B cell (primary cell): ENCODE data around the gene FEZ2. TPM values are rescaled to one million over a fixed set of nuclear protein-coding genes. Genes with fewer than 3 reads are reported as not detected.

Experiments used
- ATAC-seq: fragments of 200-7000 bp; cut with Tn5 transposase; one replicate; pipeline ENCODE4 v1.10.0; 2021; ENCODE audit warnings: low read depth, mild to moderate bottlenecking, moderate number of reproducible peaks, moderate library complexity
- CTCF ChIA-PET: fragments of 350-600 bp; sonication (Branson Sonifier 250); formaldehyde crosslinking; loops from one replicate; lab custom pipeline; 2021; ENCODE audit warnings: antibody characterized with exemption, inconsistent platforms; lab: Charles Lee
- POLR2A ChIA-PET: fragments of 350-600 bp; sonication (Branson Sonifier 250); formaldehyde crosslinking; loops from one replicate; lab custom pipeline; 2021; ENCODE audit warnings: antibody characterized with exemption; lab: Charles Lee
- DNase-seq: peaks from one replicate; pipeline ENCODE4 v3.0.0; 2013
- H2AFZ ChIP-seq: 2 replicates; pipeline ENCODE4 v1.6.1; 2012; ENCODE audit warnings: mild to moderate bottlenecking, low read depth, low read length; ENCODE audit not compliant: insufficient read depth, poor library complexity, severe bottlenecking
- H3K27ac ChIP-seq, 2 donors: 1 replicate in 1 of 2; 2 replicates in 1 of 2; pipeline ENCODE4 v1.5.1; 2012 to 2013; ENCODE audit warnings: low read length in 2 of 2, mild to moderate bottlenecking in 2 of 2, moderate library complexity in 1 of 2
- H3K27me3 ChIP-seq, 4 experiments: fragments of 200-600 bp in 1 of 4; sonication (generic) in 1 of 4; replicated peaks in 1 of 4; 1 replicate in 2 of 4; 2 replicates in 2 of 4; pipeline versions ENCODE4 v1.6.1 to v1.7.0; 2013 to 2016; ENCODE audit warnings: low read length in 3 of 4, mild to moderate bottlenecking in 2 of 4, mixed read lengths in 1 of 4, moderate library complexity in 1 of 4; ENCODE audit not compliant: insufficient read depth in 4 of 4, control insufficient read depth in 3 of 4; ENCODE audit errors: control extremely low read depth in 1 of 4
- H3K36me3 ChIP-seq, 2 experiments: replicated peaks in 1 of 2; 1 replicate in 1 of 2; 2 replicates in 1 of 2; pipeline versions ENCODE4 v1.6.1 to v1.7.1; 2013; ENCODE audit warnings: low read length in 1 of 2; ENCODE audit not compliant: insufficient read depth in 2 of 2, control insufficient read depth in 1 of 2; ENCODE audit errors: control extremely low read depth in 1 of 2, extremely low read depth in 1 of 2
- H3K4me1 ChIP-seq, 2 donors: fragments of 200-600 bp in 1 of 2; sonication (generic) in 1 of 2; 1 replicate in 1 of 2; 2 replicates in 1 of 2; pipeline versions ENCODE4 v1.5.1 to v1.6.1; 2013 to 2017; ENCODE audit warnings: low read length in 2 of 2; ENCODE audit not compliant: control insufficient read depth in 2 of 2, insufficient read depth in 2 of 2
- H3K4me2 ChIP-seq: replicated peaks from 2 replicates; pipeline ENCODE3; 2012; ENCODE audit warnings: mild to moderate bottlenecking, low read depth, low read length; ENCODE audit not compliant: poor library complexity, severe bottlenecking
- H3K4me3 ChIP-seq, 5 experiments: fragments of 200-600 bp in 1 of 5; sonication (generic) in 1 of 5; 1 replicate in 3 of 5; 2 replicates in 2 of 5; pipeline versions ENCODE4 v1.5.1 to v1.7.0; 2011 to 2016; ENCODE audit warnings: low read length in 4 of 5, mild to moderate bottlenecking in 4 of 5, low read depth in 2 of 5, control low read depth in 1 of 5, moderate library complexity in 1 of 5; ENCODE audit not compliant: insufficient read depth in 1 of 5; ENCODE audit errors: control extremely low read depth in 1 of 5, extremely low read depth in 1 of 5
- H3K79me2 ChIP-seq: fragments of 200-600 bp; sonication (generic); one replicate; pipeline ENCODE4 v1.6.0; 2016; ENCODE audit warnings: low read length; ENCODE audit not compliant: control insufficient read depth, insufficient read depth
- H3K9ac ChIP-seq: fragments of 200-600 bp; sonication (generic); 2 replicates; pipeline ENCODE4 v1.6.1; 2017; ENCODE audit warnings: mild to moderate bottlenecking, low read length, moderate library complexity
- H3K9me3 ChIP-seq, 3 donors: one replicate each; pipeline versions ENCODE4 v1.6.1 to v1.7.1; 2013; ENCODE audit warnings: low read length in 2 of 3; ENCODE audit not compliant: control insufficient read depth in 2 of 3, insufficient read depth in 1 of 3; ENCODE audit errors: control extremely low read depth in 1 of 3
- H4K20me1 ChIP-seq: 2 replicates; pipeline ENCODE4 v1.6.0; 2012; ENCODE audit warnings: mild to moderate bottlenecking, low read length; ENCODE audit not compliant: insufficient read depth, control insufficient read depth, poor library complexity, severe bottlenecking
- H3K27ac Mint-ChIP-seq: one replicate; pipeline ENCODE4 v1.8.0; 2021; ENCODE audit warnings: mixed read lengths
- H3K27me3 Mint-ChIP-seq: one replicate; pipeline ENCODE4 v1.8.0; 2021; ENCODE audit warnings: mixed read lengths
- H3K4me1 Mint-ChIP-seq: one replicate; pipeline ENCODE4 v1.8.0; 2021; ENCODE audit warnings: mixed read lengths
- H3K4me3 Mint-ChIP-seq: one replicate; pipeline ENCODE4 v1.8.0; 2021; ENCODE audit warnings: mixed read lengths
- H3K9me3 Mint-ChIP-seq: one replicate; pipeline ENCODE4 v1.8.0; 2022; ENCODE audit warnings: mixed read lengths; ENCODE audit not compliant: insufficient read depth
- EZH2 ChIP-seq: IDR thresholded peaks from 2 replicates; pipeline ENCODE4 v1.6.1; 2012; ENCODE audit warnings: borderline replicate concordance, low read depth, mild to moderate bottlenecking, moderate library complexity, low read length; ENCODE audit not compliant: insufficient read depth, poor library complexity, severe bottlenecking
- WGBS: methylation state at CpG from one replicate; pipeline ENCODE4 v1.1.5; 2013; ENCODE audit warnings: missing lambda C conversion rate; ENCODE audit not compliant: insufficient coverage; 5-methylcytosine and 5-hydroxymethylcytosine counted together
- intact Hi-C: fragments of 100-400 bp; cut with micrococcal nuclease; formaldehyde crosslinking; loops from one replicate; pipeline ENCODE4 v1.10.0; 2022
- polyA plus RNA-seq: library from polyadenylated mRNA; depleted of rRNA; stranded (reverse); fragments of >200 nt; gene quantifications from 2 replicates; pipeline ENCODE4 v1.2.3, GENCODE V29; 2012
- total RNA-seq, 2 donors: library from RNA; stranded (reverse); fragments of 120-200 nt in 1 of 2; gene quantifications; 1 replicate in 1 of 2; 2 replicates in 1 of 2; pipeline versions ENCODE4 v1.2.3 to v1.2.4, GENCODE V29; 2013 to 2022
- TF ChIP-seq, protein P1 (sequence below): fragments of 200-600 bp; IDR thresholded peaks from one replicate; pipeline ENCODE4 v1.8.0; 2022; ENCODE audit warnings: antibody characterized with exemption, mild to moderate bottlenecking

FEZ2 gene
- total and polyA plus RNA-seq, 2 donors (not counting 1 experiment from before 2014, with no cell fraction given) = 6.2 to 32.7 TPM

DNA sequence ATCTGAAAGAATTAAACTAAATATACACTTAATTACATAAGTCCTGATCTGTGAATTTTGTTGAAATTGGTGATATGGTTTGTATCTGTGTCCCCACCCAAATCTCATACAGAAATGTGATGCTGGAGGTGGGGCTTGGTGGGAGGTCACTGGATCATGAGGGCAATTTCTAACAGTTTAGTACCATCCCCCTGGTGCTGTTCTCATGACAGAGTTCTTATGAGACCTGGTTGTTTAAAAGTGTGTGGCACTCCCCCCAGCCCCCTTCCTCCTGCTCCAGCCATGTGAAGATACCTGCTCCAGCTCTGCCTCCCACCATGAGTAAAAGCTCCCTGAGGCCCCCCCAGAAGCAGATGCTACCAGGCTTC is 18.7 kb downstream of the FEZ2 start:
- no peak overlapping the region for H3K27ac ChIP-seq
- DNase-seq = no peak
- H3K27me3 ChIP-seq = no peaks in the 10 kb centered on the region
- ATAC-seq = no peak
- ChIA-PET CTCF (no interaction called here), POLR2A (no interaction called here)
- H3K9me3 Mint-ChIP-seq = no peaks in the 10 kb centered on the region
- H3K4me1 ChIP-seq = no peaks in the 10 kb centered on the region
- H3K27me3 Mint-ChIP-seq = no peaks in the 10 kb centered on the region
- H3K4me3 Mint-ChIP-seq = no peak overlapping the region
- no peak overlapping the region for H3K4me2 ChIP-seq
- intact Hi-C loops = no loop called here
- no peaks in the 10 kb centered on the region for H3K4me1 Mint-ChIP-seq
- H3K36me3 ChIP-seq = peaks cover 4 to 77% of the 10 kb centered on the region in 2 experiments
- no peak overlapping the region for H3K9ac ChIP-seq
- no peaks in the 10 kb centered on the region for H3K9me3 ChIP-seq
- no peaks in the 10 kb centered on the region for H4K20me1 ChIP-seq
- no peak for TF ChIP-seq EZH2
- TF ChIP-seq, protein P1, sequence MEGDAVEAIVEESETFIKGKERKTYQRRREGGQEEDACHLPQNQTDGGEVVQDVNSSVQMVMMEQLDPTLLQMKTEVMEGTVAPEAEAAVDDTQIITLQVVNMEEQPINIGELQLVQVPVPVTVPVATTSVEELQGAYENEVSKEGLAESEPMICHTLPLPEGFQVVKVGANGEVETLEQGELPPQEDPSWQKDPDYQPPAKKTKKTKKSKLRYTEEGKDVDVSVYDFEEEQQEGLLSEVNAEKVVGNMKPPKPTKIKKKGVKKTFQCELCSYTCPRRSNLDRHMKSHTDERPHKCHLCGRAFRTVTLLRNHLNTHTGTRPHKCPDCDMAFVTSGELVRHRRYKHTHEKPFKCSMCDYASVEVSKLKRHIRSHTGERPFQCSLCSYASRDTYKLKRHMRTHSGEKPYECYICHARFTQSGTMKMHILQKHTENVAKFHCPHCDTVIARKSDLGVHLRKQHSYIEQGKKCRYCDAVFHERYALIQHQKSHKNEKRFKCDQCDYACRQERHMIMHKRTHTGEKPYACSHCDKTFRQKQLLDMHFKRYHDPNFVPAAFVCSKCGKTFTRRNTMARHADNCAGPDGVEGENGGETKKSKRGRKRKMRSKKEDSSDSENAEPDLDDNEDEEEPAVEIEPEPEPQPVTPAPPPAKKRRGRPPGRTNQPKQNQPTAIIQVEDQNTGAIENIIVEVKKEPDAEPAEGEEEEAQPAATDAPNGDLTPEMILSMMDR = no peak
- H3K27ac Mint-ChIP-seq = no peak overlapping the region
- H3K79me2 ChIP-seq = no peaks in the 10 kb centered on the region
- H2AFZ ChIP-seq = no peak overlapping the region
- no peak overlapping the region for H3K4me3 ChIP-seq

DNA sequence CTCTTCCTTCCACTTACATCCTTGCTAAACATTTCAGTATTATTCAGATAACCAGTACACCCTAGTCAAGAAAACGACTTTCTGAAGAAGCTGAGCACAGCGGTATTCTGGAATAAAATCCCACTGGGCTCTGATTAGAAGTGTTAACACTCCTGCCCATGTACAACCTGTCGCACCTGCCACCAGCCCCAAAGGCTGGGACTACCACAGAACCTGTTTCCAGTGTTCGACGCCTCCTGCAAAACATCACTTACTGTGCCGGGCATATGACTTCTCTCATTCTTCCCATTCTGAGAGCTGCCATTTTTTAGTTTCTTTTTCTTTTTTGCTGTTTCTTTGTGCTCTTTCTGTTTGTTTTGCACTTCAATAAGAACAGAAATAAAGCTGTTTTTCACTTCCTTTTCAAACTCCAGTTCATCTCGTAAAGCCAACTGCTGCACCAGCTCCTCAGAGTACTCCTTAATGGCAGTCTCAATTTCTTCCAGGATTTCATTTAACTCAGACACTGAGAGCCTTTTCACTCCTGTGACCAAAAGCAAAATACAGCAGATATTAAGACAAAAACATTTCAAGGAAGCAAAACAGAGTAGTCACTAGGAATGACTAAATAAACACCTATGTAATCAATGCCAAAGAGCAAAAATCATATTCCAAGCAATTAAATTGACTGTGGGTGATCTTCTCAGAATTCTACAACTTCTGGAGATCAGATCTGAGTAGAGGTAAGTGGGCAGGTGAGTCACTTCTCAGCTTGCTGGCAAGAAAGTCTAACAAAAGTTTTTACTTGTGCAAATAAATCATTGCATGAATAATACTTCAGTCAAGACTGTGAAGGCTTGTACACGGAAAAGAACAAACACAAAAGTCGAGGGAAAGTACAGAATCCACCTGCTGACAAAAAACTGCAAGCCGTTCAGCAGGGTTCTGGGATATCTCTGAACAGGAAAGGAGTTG is 19.3 kb downstream of the FEZ2 start:
- H3K27ac ChIP-seq = no peak overlapping the region
- TF ChIP-seq EZH2 = no peak
- TF ChIP-seq, protein P1 = no peak
- no peak overlapping the region for H3K4me2 ChIP-seq
- Mint-ChIP-seq H3K4me1 (no peaks in the 10 kb centered on the region), H3K27ac (no peak overlapping the region), H3K27me3 (no peaks in the 10 kb centered on the region), H3K4me3 (no peak overlapping the region), H3K9me3 (no peaks in the 10 kb centered on the region)
- CTCF ChIA-PET = no interaction called here
- POLR2A ChIA-PET = no interaction called here
- 80% methylated on average over 4 of the region's 10 CpGs for WGBS
- DNase-seq (no peak), ATAC-seq (no peak)
- no peaks in the 10 kb centered on the region for H3K4me1 ChIP-seq
- H3K27me3 ChIP-seq = no peaks in the 10 kb centered on the region
- intact Hi-C loops = no loop called here
- no peaks in the 10 kb centered on the region for H4K20me1 ChIP-seq
- peaks cover 4 to 76% of the 10 kb centered on the region in 2 experiments for H3K36me3 ChIP-seq
- no peak overlapping the region for H3K4me3 ChIP-seq
- no peaks in the 10 kb centered on the region for H3K9me3 ChIP-seq
- no peak overlapping the region for H2AFZ ChIP-seq
- no peaks in the 10 kb centered on the region for H3K79me2 ChIP-seq
- H3K9ac ChIP-seq = no peak overlapping the region
